Epithelial cell of proximal tubule (primary cell): ENCODE measurements around the gene F8A1. TPM values are rescaled to one million over a fixed set of nuclear protein-coding genes. Genes with fewer than 3 reads are reported as not detected.
"Not testable (repeated sequence)": the region's sequence is repeated elsewhere in the genome, so short reads cannot be mapped to it uniquely, and the experiment has no call there.

Experiments
- DNase-seq: peaks from one replicate; pipeline ENCODE4 v3.0.0-alpha.2; 2011; ENCODE audit warnings: low read depth
- H3K4me3 ChIP-seq: 2 replicates; pipeline ENCODE4 v1.5.1; 2011; ENCODE audit warnings: low read depth, mild to moderate bottlenecking, low read length
- CTCF ChIP-seq: conservative IDR thresholded peaks from 2 replicates; pipeline ENCODE4 v1.5.1; 2012; ENCODE audit warnings: low read depth, mild to moderate bottlenecking, low read length
- total RNA-seq: library from RNA; depleted of rRNA; stranded (reverse); fragments of >200 nt; gene quantifications from 2 replicates; pipeline ENCODE4 v1.2.3, GENCODE V29; 2015

Gene F8A1
- total RNA-seq, 1 donor from 2014 or later: 22.5 TPM

- TF ChIP-seq CTCF: peak; percentile 66
- peak; percentile 20 for DNase-seq
- H3K4me3 ChIP-seq: peak overlapping the region; percentile 43
Measured at GRCh38 chrX:154918060-154918483, 31.9 kb downstream of the F8A1 start.

GRCh38 chrX:154924771-154925170 is 38.6 kb downstream of the F8A1 start:
- not testable (repeated sequence) for DNase-seq, H3K4me3 ChIP-seq

Other genes with a start within 250 kb of the F8A1 start
- not detected in 2 replicates for gene CTAG2, start 232.8 kb upstream of the F8A1 start, total RNA-seq
- 0.14 TPM in 1 of 2 replicates, not detected in the other for gene GAB3, start 135.3 kb upstream of the F8A1 start, total RNA-seq
- gene DKC1, start 123.5 kb upstream of the F8A1 start, total RNA-seq: 41.2 and 66.1 TPM in 2 replicates
- gene MPP1, start 80.9 kb upstream of the F8A1 start, total RNA-seq: 9.2 and 10.3 TPM in 2 replicates
- not detected in 2 replicates for gene SMIM9, start 51.7 kb upstream of the F8A1 start, total RNA-seq
- gene F8, start 136.4 kb downstream of the F8A1 start, total RNA-seq: 0.22 and 2.5 TPM in 2 replicates
- 41.6 and 68.8 TPM in 2 replicates for gene FUNDC2, start 140.5 kb downstream of the F8A1 start, total RNA-seq
- gene CMC4, start 184.8 kb downstream of the F8A1 start, total RNA-seq: 10.9 and 14.4 TPM in 2 replicates
- gene MTCP1, start 184.8 kb downstream of the F8A1 start, total RNA-seq: 0.29 and 2.0 TPM in 2 replicates
- 9.1 and 16.3 TPM in 2 replicates for gene BRCC3, start 185.2 kb downstream of the F8A1 start, total RNA-seq